ENCODE results near the gene GPBAR1.
"Not testable (repeated sequence)": the region's sequence is repeated elsewhere in the genome, so short reads cannot be mapped to it uniquely, and the experiment has no call there.

Gene GPBAR1

DNA sequence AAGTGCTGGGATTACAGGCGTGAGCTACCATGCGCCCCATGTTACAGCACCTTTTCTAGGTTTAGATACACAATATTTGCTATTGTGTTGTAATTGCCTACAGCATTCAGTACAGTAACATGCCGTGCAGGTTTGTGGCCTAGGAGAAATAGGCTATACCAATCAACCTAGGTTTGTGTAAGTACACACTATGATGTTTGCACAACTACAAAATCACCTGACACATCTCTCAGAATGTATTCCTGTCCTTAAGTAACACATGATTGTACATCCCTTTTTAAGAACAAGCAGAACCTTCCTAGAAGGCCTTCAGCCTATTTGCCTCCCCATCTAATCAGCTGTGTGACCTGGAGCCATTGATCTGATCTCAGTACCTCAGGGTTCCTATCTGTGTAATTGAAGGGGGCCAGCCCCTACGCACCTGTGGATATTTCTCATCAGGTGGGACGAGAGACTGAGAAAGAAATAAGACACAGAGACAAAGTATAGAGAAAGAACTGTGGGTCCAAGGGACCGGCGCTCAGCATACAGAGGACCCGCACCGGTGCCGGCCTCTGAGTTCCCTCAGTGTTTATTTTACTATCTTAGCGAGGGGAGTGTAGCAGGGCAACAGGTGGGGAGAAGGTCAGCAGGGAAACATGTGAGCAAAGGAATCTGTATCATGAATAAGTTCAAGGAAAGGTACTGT lies 50.2 kb downstream of the GPBAR1 start:
- no peak for DNase-seq (ENCODE audit: low read depth in 2 of 2)

DNA sequence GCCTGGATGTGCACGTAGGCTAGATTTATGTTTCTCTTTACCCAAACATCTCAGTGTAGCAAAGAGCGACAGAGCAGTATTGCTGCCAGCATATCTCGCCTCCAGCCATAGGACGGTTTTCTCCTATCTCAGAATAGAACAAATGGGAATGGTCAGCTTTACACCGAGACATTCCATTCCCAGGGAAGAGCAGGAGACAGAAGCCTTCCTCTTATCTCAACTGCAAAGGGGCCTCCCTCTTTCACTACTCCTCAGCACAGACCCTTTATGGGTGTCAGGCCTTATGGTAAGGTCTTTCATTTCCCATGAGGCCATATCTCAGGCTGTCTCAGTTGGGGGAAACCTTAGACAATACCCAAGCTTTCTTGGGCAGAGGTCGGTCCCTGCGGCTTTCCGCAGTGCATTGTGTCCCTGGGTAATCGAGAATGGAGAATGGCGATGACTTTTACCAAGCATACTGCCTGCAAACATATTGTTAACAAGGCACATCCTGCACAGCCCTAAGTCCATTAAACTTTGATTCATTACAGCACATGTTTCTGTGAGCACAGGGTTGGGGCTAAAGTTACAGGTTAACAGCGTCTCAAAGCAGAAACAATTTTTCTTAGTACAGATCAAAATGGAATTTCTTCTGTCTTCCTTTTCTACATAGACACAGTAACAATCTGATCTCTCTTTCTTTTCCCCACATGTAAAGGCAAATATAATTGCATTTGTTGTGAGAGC lies 50.9 kb downstream of the GPBAR1 start:
- not testable (repeated sequence) for DNase-seq (ENCODE audit: low read depth in 2 of 2)

DNA sequence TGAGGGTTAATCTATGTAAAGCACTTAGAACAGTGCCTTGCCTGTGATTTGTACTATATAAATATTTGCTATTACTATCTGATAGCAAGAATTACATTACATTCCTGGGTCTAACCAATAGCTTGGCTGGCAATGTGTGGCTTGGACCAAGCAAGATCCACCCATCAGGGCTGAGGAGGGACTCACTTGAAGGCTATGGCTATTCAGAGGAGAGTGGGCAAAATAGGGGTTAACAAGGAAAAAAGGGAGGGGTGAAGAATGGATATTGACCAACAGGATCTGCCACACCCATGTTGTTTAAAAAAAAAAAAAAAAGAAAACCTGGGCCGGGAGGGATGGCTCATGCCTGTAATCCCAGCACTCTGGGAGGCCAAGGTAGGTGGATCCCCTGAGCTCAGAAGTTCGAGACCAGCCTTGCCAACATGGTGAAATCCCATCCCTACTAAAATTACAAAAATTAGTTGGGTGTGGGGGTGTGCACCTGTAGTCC lies 51.5 kb downstream of the GPBAR1 start:
- no peak for DNase-seq (ENCODE audit: low read depth in 2 of 2)

DNA sequence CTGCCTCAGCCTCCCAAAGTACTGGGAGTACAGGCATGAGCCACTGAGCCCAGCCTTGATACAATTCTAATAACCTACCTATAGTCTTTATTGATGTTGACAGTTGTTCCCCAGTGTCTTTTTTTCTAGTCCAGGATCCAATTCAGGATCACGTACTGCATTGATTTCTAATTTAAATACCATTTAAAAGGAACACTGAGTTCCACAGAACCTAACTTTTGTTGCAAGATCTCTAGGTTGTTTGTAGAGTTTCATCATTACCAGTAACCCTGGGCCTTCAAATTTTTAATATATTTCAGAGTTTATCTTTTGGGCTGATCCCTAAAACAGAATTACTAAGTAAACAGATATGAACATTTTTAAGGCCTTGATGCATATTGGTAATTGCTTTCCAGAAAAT lies 52.5 kb downstream of the GPBAR1 start:
- no peak for DNase-seq (ENCODE audit: low read depth in 2 of 2)
